Calu3 (cell line): Measurements from ENCODE around the gene RIIAD1. TPM values are rescaled to one million over a fixed set of nuclear protein-coding genes. Genes with fewer than 3 reads are reported as not detected.

Experiments used
- BruUV-seq: library from RNA; stranded (reverse); fragments of 400-500 nt; replicated peaks from 2 replicates; lab custom pipeline; 2021; lab: Mats Ljungman, UMichigan
- CTCF ChIA-PET: fragments of 300-600 bp; sonication (Branson Sonifier 250); formaldehyde crosslinking; loops from one replicate; lab custom pipeline; 2022; ENCODE audit warnings: antibody characterized with exemption; lab: Charles Lee
- DNase-seq: peaks from one replicate; pipeline ENCODE4 v3.0.0; 2022
- H3K27ac Mint-ChIP-seq: one replicate; pipeline ENCODE4 v1.8.0; 2022; ENCODE audit warnings: mixed read lengths; ENCODE audit not compliant: unreplicated experiment
- H3K27me3 Mint-ChIP-seq: one replicate; pipeline ENCODE4 v1.8.0; 2022; ENCODE audit warnings: mixed read lengths; ENCODE audit not compliant: unreplicated experiment
- H3K36me3 Mint-ChIP-seq: one replicate; pipeline ENCODE4 v1.8.0; 2022; ENCODE audit warnings: mild to moderate bottlenecking, moderate library complexity, mixed read lengths; ENCODE audit not compliant: insufficient read depth, unreplicated experiment
- H3K4me1 Mint-ChIP-seq: one replicate; pipeline ENCODE4 v1.8.0; 2022; ENCODE audit warnings: mild to moderate bottlenecking, low read depth, mixed read lengths; ENCODE audit not compliant: unreplicated experiment
- H3K4me3 Mint-ChIP-seq: one replicate; pipeline ENCODE4 v1.8.0; 2022; ENCODE audit warnings: mild to moderate bottlenecking, low read depth, moderate library complexity, mixed read lengths; ENCODE audit not compliant: unreplicated experiment
- H3K9me3 Mint-ChIP-seq: one replicate; pipeline ENCODE4 v1.8.0; 2022; ENCODE audit warnings: low read depth, mixed read lengths; ENCODE audit not compliant: unreplicated experiment
- CTCF ChIP-seq: fragments of 200-600 bp; IDR thresholded peaks from one replicate; pipeline ENCODE4 v1.8.0; 2022; ENCODE audit warnings: antibody characterized with exemption; ENCODE audit not compliant: unreplicated experiment
- intact Hi-C: fragments of 100-400 bp; cut with micrococcal nuclease; formaldehyde crosslinking; loops from one replicate; pipeline ENCODE4 v1.10.0; 2022; ENCODE audit not compliant: unreplicated experiment
- total RNA-seq: library from RNA; stranded (reverse); gene quantifications from 2 replicates; pipeline ENCODE4 v1.2.3, GENCODE V29; 2022

RIIAD1 gene
- total RNA-seq, 1 experiment from 2014 or later, result not detected

DNA sequence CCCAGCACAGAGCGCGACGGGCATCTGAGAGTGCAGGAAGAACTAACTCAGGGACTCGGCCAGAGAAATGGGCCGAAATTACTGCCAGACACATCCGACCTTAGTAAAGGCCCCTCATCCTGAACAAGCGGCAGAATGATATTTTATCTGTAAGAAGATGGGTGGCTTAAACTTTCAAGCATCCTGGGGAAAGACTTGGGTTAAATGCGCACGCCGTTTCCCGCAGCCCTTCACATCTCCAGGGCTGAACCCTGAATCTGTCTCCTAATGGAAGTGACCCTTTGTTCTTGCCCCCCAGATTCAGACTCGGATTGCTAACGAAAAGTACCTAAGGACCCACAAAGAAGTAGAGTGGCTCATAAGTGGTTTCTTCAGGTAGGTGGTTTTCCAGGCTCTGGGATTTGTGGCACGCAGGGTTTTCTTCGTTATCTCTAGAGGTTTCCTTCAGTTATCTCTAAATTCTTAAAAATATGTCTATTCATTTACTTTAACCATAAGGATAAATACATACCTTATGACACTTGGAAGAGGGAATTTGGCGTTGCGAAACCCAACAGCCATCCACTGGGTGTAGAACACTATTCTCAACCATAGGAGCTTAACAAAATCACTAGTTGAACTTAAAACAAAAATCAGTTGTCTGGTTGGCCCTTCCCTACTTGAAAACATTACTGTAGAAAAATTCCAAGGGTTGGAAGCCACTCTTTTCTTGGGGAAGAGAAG lies 627 bp downstream of the RIIAD1 start:
- no TSS peak for BruUV-seq
- Mint-ChIP-seq H3K27ac (no peak overlapping the region), H3K4me3 (peak overlapping the region; percentile 75), H3K4me1 (peaks cover 30% of the 10 kb centered on the region), H3K27me3 (peaks cover 49% of the 10 kb centered on the region), H3K36me3 (peaks cover 5% of the 10 kb centered on the region), H3K9me3 (no peaks in the 10 kb centered on the region)
- intact Hi-C loops, result no loop called here
- TF ChIP-seq CTCF, result no peak
- no peak for DNase-seq
- CTCF ChIA-PET, result interaction anchor here (1.8 kb wide), 1 partner anchor 8 kb away, joined by 7 read pairs; no protein-coding TSS in a partner anchor

GRCh38 chr1:151723726-151724370 lies 2.5 kb downstream of the RIIAD1 start:
- peaks cover 30% of the 10 kb centered on the region for H3K27me3 Mint-ChIP-seq
- no peaks in the 10 kb centered on the region for H3K9me3 Mint-ChIP-seq
- H3K4me3 Mint-ChIP-seq, result no peak overlapping the region
- CTCF ChIA-PET, result no interaction called here
- H3K36me3 Mint-ChIP-seq, result peaks cover 5% of the 10 kb centered on the region
- H3K4me1 Mint-ChIP-seq, result peaks cover 29% of the 10 kb centered on the region
- no peak for DNase-seq
- BruUV-seq, result no TSS peak
- H3K27ac Mint-ChIP-seq, result no peak overlapping the region
- intact Hi-C loops, result no loop called here
- TF ChIP-seq CTCF, result no peak

GRCh38 chr1:151728151-151729054 lies 7.1 kb downstream of the RIIAD1 start:
- no TSS peak for BruUV-seq
- peaks cover 2% of the 10 kb centered on the region for H3K9me3 Mint-ChIP-seq
- peak overlapping the region; percentile 57 for H3K27ac Mint-ChIP-seq
- H3K4me1 Mint-ChIP-seq, result peaks cover 42% of the 10 kb centered on the region
- no peak for DNase-seq
- H3K27me3 Mint-ChIP-seq, result no peaks in the 10 kb centered on the region
- TF ChIP-seq CTCF, result no peak
- H3K4me3 Mint-ChIP-seq, result no peak overlapping the region
- intact Hi-C loops, result no loop called here
- CTCF ChIA-PET, result interaction anchor here (0.9 to 2.3 kb wide), 4 partner anchors 11 to 131 kb away, joined by 3 to 5 read pairs (median 4); no protein-coding TSS in a partner anchor
- H3K36me3 Mint-ChIP-seq, result peaks cover 10% of the 10 kb centered on the region
